Omental fat pad (tissue), 4 donors: ENCODE measurements around the gene MMP20. TPM values are rescaled to one million over a fixed set of nuclear protein-coding genes. Genes with fewer than 3 reads are reported as not detected.

Source experiments
- ATAC-seq: fragments of 150-250 bp; one replicate; pipeline ENCODE4 v1.9.1; 2016; ENCODE audit warnings: mild to moderate bottlenecking, moderate library complexity; ENCODE audit not compliant: low FRiP score
- DNase-seq: peaks from one replicate; pipeline ENCODE4 v3.0.0-alpha.2; 2019; ENCODE audit warnings: low spot score
- CTCF ChIP-seq, 3 donors: fragments of 450-650 bp; IDR thresholded peaks; one replicate each; pipeline ENCODE4 v1.5.1; 2016 to 2017; ENCODE audit warnings: antibody characterized with exemption in 3 of 3, mild to moderate bottlenecking in 3 of 3, moderate library complexity in 2 of 3
- total RNA-seq, 4 donors: library from RNA; depleted of rRNA; stranded (reverse); fragments of >200 nt; gene quantifications; one replicate each; pipeline ENCODE4 v1.1.0, GENCODE V29; 2016

Gene MMP20
- total RNA-seq, 4 donors from 2014 or later = not detected

- TF ChIP-seq CTCF (IDR thresholded peaks at IDR 0.05) = no peak
- ATAC-seq = no peak
- DNase-seq = no peak
Measured at GRCh38 chr11:102577182-102577581, 48.0 kb downstream of the MMP20 start.

GRCh38 chr11:102576350-102576749, 48.8 kb downstream of the MMP20 start:
- ATAC-seq (no peak), DNase-seq (no peak)
- TF ChIP-seq CTCF (IDR thresholded peaks at IDR 0.05) = no peak

- ATAC-seq (no peak), DNase-seq (no peak)
- no peak for TF ChIP-seq CTCF (IDR thresholded peaks at IDR 0.05)
Measured at GRCh38 chr11:102575012-102575411, 50.1 kb downstream of the MMP20 start.

- DNase-seq = no peak
- TF ChIP-seq CTCF (IDR thresholded peaks at IDR 0.05) = no peak
Measured at GRCh38 chr11:102573851-102574250, 51.3 kb downstream of the MMP20 start.

GRCh38 chr11:102572554-102573220, 52.4 kb downstream of the MMP20 start:
- ATAC-seq (no peak), DNase-seq (no peak)
- TF ChIP-seq CTCF (IDR thresholded peaks at IDR 0.05) = no peak

More at GRCh38 chr11:102573851-102574250, 51.3 kb downstream of the MMP20 start:
- ATAC-seq = no peak

- DNase-seq = no peak
- TF ChIP-seq CTCF (IDR thresholded peaks at IDR 0.05) = no peak
Measured at GRCh38 chr11:102568851-102569250, 56.3 kb downstream of the MMP20 start.

GRCh38 chr11:102566112-102566511, 59.0 kb downstream of the MMP20 start:
- ATAC-seq (no peak), DNase-seq (no peak)
- TF ChIP-seq CTCF (IDR thresholded peaks at IDR 0.05) = no peak

More at GRCh38 chr11:102568851-102569250, 56.3 kb downstream of the MMP20 start:
- ATAC-seq = no peak
